Measurements from ENCODE around the gene OR51B5.

- no peak for TF ChIP-seq CTCF (IDR thresholded peaks at IDR 0.05)
- TF ChIP-seq POLR2A (IDR thresholded peaks at IDR 0.05), result no peak
These were observed 6.2 kb upstream of the OR51B5 start for GRCh38 chr11:5349550-5349949.
